K562 (cell line): ENCODE results near the gene FASTK. TPM values are rescaled to one million over a fixed set of nuclear protein-coding genes. Genes with fewer than 3 reads are reported as not detected.

Experiments
- CBFA2T3 ChIP-seq: fragments of 450-650 bp; IDR thresholded peaks from 2 replicates; pipeline ENCODE4 v1.6.1; 2017
- FOXA3 ChIP-seq, 2 experiments: fragments of 450-650 bp in 1 of 2; sonication (generic) in 1 of 2; formaldehyde crosslinking; IDR thresholded peaks in 1 of 2; conservative IDR thresholded peaks in 1 of 2; 2 replicates each; pipeline versions ENCODE4 v1.4.0 to v1.8.0; 2020 to 2022; ENCODE audit warnings: mild to moderate bottlenecking in 2 of 2, missing genetic modification reagents in 1 of 2
- GABPA ChIP-seq: fragments of 200-800 bp; sonication (Bioruptor generic); conservative IDR thresholded peaks from 2 replicates; pipeline ENCODE4 v1.6.1; 2016; ENCODE audit warnings: low read depth, missing genetic modification characterization, missing compliant biosample characterization
- HCFC1 ChIP-seq: IDR thresholded peaks from 2 replicates; pipeline ENCODE4 v1.6.1; 2012; ENCODE audit warnings: low read depth, low read length, improper control_type of control experiment
- HDAC8 ChIP-seq: fragments of 450-650 bp; IDR thresholded peaks from 2 replicates; pipeline ENCODE4 v1.6.1; 2016; ENCODE audit warnings: mild to moderate bottlenecking, missing genetic modification characterization, moderate library complexity, missing compliant biosample characterization
- HLTF ChIP-seq: fragments of 450-650 bp; IDR thresholded peaks from 2 replicates; pipeline ENCODE4 v1.6.1; 2016
- MBD2 ChIP-seq: sonication (generic); IDR thresholded peaks from 2 replicates; pipeline ENCODE4 v1.6.1; 2016; ENCODE audit warnings: low read depth, borderline replicate concordance
- MCM5 ChIP-seq: fragments of 450-650 bp; IDR thresholded peaks from 2 replicates; pipeline ENCODE4 v1.6.1; 2016; ENCODE audit warnings: low read depth
- POLR2G ChIP-seq: fragments of 200-400 bp; formaldehyde crosslinking; IDR thresholded peaks from 2 replicates; pipeline ENCODE4 v1.6.1; 2017; ENCODE audit warnings: low read depth, mild to moderate bottlenecking, antibody characterized with exemption, low read length, moderate library complexity
- RBM39 ChIP-seq: fragments of 200-400 bp; formaldehyde crosslinking; optimal IDR thresholded peaks from 2 replicates; pipeline ENCODE3; 2018; ENCODE audit warnings: low read depth, low read length
- RCOR1 ChIP-seq, 2 experiments: IDR thresholded peaks; 2 replicates each; pipeline ENCODE4 v1.6.1; 2012; ENCODE audit warnings: low read depth in 2 of 2, low read length in 2 of 2, borderline replicate concordance in 1 of 2, improper control_type of control experiment in 1 of 2
- ZBTB11 ChIP-seq, 3 experiments: fragments of 200-800 bp in 1 of 3; fragments of 250-450 bp in 1 of 3; fragments of 450-650 bp in 1 of 3; sonication (Bioruptor Pico) in 1 of 3; sonication (Bioruptor generic) in 1 of 3; formaldehyde crosslinking in 1 of 3; IDR thresholded peaks; 2 replicates each; pipeline versions ENCODE4 v1.6.1 to v1.8.0; 2016 to 2022; ENCODE audit warnings: mild to moderate bottlenecking in 2 of 3, missing genetic modification characterization in 2 of 3, missing compliant biosample characterization in 1 of 3, moderate library complexity in 1 of 3
- ZBTB8A ChIP-seq: fragments of 450-650 bp; IDR thresholded peaks from 2 replicates; pipeline ENCODE4 v1.6.1; 2018; ENCODE audit warnings: mild to moderate bottlenecking, moderate library complexity; ENCODE audit not compliant: partially characterized antibody
- ZNF395 ChIP-seq: fragments of 200-800 bp; sonication (Bioruptor generic); IDR thresholded peaks from 2 replicates; pipeline ENCODE4 v1.6.1; 2017; ENCODE audit warnings: missing genetic modification characterization, missing compliant biosample characterization
- polyA plus RNA-seq, 8 experiments: library from polyadenylated mRNA; depleted of rRNA in 4 of 8; stranded (reverse) in 5 of 8; unstranded in 3 of 8; fragments of >200 nt; fragmentation: Nextera tagmentation in 2 of 8; fragmentation: Illumina TruSeq in 1 of 8; extraction: Ambion mirVana in 2 of 8; extraction: Trizol in 1 of 8; gene quantifications; 2 replicates each; pipeline versions ENCODE4 v1.2.1 to v1.2.3, GENCODE V29; 2011 to 2014; ENCODE audit warnings: inconsistent platforms in 1 of 8, missing spikeins in 1 of 8
- total RNA-seq, 7 experiments: library from RNA; depleted of rRNA in 6 of 7; stranded (reverse); fragments of >200 nt in 6 of 7; fragmentation: Illumina TruSeq in 2 of 7; extraction: Trizol in 2 of 7; gene quantifications; 2 replicates each; pipeline versions ENCODE4 v1.2.1 to v1.2.3, GENCODE V29; 2011 to 2021; ENCODE audit warnings: low replicate concordance in 1 of 7
- TF ChIP-seq, protein P1 (sequence below), 2 experiments: fragments of 450-650 bp in 1 of 2; sonication (generic) in 1 of 2; formaldehyde crosslinking in 1 of 2; IDR thresholded peaks in 1 of 2; conservative IDR thresholded peaks in 1 of 2; 2 replicates each; pipeline versions ENCODE4 v1.6.1 to v1.8.1; 2016 to 2023; ENCODE audit warnings: mild to moderate bottlenecking in 2 of 2, moderate library complexity in 2 of 2, inconsistent platforms in 1 of 2, missing genetic modification reagents in 1 of 2
- TF ChIP-seq, protein P2 (sequence below): fragments of 250-450 bp; sonication (Bioruptor Pico); IDR thresholded peaks from 2 replicates; pipeline ENCODE4 v1.4.0; 2020; ENCODE audit warnings: mild to moderate bottlenecking

The FASTK gene
- total and polyA plus RNA-seq, 9 of the 15 experiments (the other 6 are each of a cell fraction or from before 2014, with no cell fraction given), result 0.51 to 150 (median 48.2) TPM

- TF ChIP-seq ZBTB11 (CRISPR knock-in tag; IDR thresholded peaks at IDR 0.05) (peak in 1 of 3 experiments; percentile 90; a peak in 3 of 6 replicates), HCFC1 (no peak; the same call in 1 of the 2 replicates), MBD2 (no peak; the same call in 1 of the 2 replicates), ZBTB8A (no peak), ZNF395 (peak; percentile 99), HLTF (peak; percentile 77; the same call in 1 of the 2 replicates), RBM39 (no peak), CBFA2T3 (no peak), MCM5 (no peak), RCOR1 (IDR thresholded peaks at IDR 0.05; ENCODE audit: borderline replicate concordance in 1 of 2, low read depth in 2 of 2, low read length in 2 of 2) (no peak; a peak in 1 of 4 replicates), POLR2G (peak; percentile 71), FOXA3 (CRISPR knock-in tag; conservative IDR thresholded peaks at IDR 0.05 in 1 of 2, IDR thresholded peaks at IDR 0.05 in 1 of 2) (no peak), HDAC8 (no peak), GABPA (tag) (no peak)
- TF ChIP-seq, protein P1, sequence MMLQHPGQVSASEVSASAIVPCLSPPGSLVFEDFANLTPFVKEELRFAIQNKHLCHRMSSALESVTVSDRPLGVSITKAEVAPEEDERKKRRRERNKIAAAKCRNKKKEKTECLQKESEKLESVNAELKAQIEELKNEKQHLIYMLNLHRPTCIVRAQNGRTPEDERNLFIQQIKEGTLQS (IDR thresholded peaks at IDR 0.05), result no peak
- TF ChIP-seq, protein P1 (CRISPR knock-in tag; conservative IDR thresholded peaks at IDR 0.05), result no peak; the same call in 1 of the 2 replicates
- TF ChIP-seq, protein P2, sequence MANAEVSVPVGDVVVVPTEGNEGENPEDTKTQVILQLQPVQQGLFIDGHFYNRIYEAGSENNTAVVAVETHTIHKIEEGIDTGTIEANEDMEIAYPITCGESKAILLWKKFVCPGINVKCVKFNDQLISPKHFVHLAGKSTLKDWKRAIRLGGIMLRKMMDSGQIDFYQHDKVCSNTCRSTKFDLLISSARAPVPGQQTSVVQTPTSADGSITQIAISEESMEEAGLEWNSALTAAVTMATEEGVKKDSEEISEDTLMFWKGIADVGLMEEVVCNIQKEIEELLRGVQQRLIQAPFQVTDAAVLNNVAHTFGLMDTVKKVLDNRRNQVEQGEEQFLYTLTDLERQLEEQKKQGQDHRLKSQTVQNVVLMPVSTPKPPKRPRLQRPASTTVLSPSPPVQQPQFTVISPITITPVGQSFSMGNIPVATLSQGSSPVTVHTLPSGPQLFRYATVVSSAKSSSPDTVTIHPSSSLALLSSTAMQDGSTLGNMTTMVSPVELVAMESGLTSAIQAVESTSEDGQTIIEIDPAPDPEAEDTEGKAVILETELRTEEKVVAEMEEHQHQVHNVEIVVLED (CRISPR knock-in tag), result peak; percentile 96
Measured at GRCh38 chr7:151059367-151060112, 21.1 kb downstream of the FASTK start, which contains the start of gene SLC4A2 (continued).
